H9 (cell line): ENCODE results near the gene ADIRF. TPM values are rescaled to one million over a fixed set of nuclear protein-coding genes. Genes with fewer than 3 reads are reported as not detected.

Experiments used
- DNase-seq: peaks from one replicate; pipeline ENCODE4 v3.0.0-alpha.2; 2017
- H2AFZ ChIP-seq: one replicate; pipeline ENCODE4 v1.6.1; 2013; ENCODE audit warnings: mild to moderate bottlenecking, low read length, control low read depth, moderate library complexity
- H2AK5ac ChIP-seq: 2 replicates; pipeline ENCODE4 v1.6.1; 2013; ENCODE audit warnings: low read length, control low read depth, mixed read lengths; ENCODE audit not compliant: insufficient read length
- H2BK120ac ChIP-seq: one replicate; pipeline ENCODE4 v1.6.1; 2013; ENCODE audit warnings: low read depth, mild to moderate bottlenecking, low read length, control low read depth, inconsistent platforms; ENCODE audit not compliant: poor library complexity, severe bottlenecking
- H2BK12ac ChIP-seq: 2 replicates; pipeline ENCODE4 v1.6.1; 2013; ENCODE audit warnings: low read length, control low read depth, mixed read lengths, low read depth; ENCODE audit not compliant: insufficient read length
- H2BK15ac ChIP-seq: 2 replicates; pipeline ENCODE4 v1.6.1; 2013; ENCODE audit warnings: low read depth, low read length, control low read depth
- H2BK20ac ChIP-seq: one replicate; pipeline ENCODE4 v1.6.1; 2013; ENCODE audit warnings: low read depth, mild to moderate bottlenecking, low read length, control low read depth, inconsistent platforms; ENCODE audit not compliant: poor library complexity, severe bottlenecking
- H2BK5ac ChIP-seq: 2 replicates; pipeline ENCODE4 v1.6.1; 2013; ENCODE audit warnings: low read length, control low read depth, mixed read lengths; ENCODE audit not compliant: insufficient read length
- H3K14ac ChIP-seq: 2 replicates; pipeline ENCODE4 v1.6.1; 2013; ENCODE audit warnings: low read length, control low read depth; ENCODE audit not compliant: insufficient read depth
- H3K18ac ChIP-seq: 2 replicates; pipeline ENCODE4 v1.6.1; 2013; ENCODE audit warnings: low read depth, mild to moderate bottlenecking, mixed read lengths, low read length, control low read depth; ENCODE audit not compliant: insufficient read length
- H3K23ac ChIP-seq: 2 replicates; pipeline ENCODE4 v1.6.1; 2013; ENCODE audit warnings: low read length, control low read depth, mixed read lengths, low read depth; ENCODE audit not compliant: insufficient read length
- H3K23me2 ChIP-seq: 2 replicates; pipeline ENCODE4 v1.6.1; 2013; ENCODE audit warnings: low read depth, mild to moderate bottlenecking, mixed read lengths, low read length, control low read depth; ENCODE audit not compliant: insufficient read length, poor library complexity, severe bottlenecking
- H3K27ac ChIP-seq: 2 replicates; pipeline ENCODE4 v1.5.1; 2013; ENCODE audit warnings: low read length, control low read depth, mixed read lengths, low read depth; ENCODE audit not compliant: insufficient read length
- H3K27me3 ChIP-seq: 2 replicates; pipeline ENCODE4 v1.6.1; 2013; ENCODE audit warnings: low read length, control low read depth, inconsistent platforms; ENCODE audit not compliant: insufficient read depth
- H3K4ac ChIP-seq: 2 replicates; pipeline ENCODE4 v1.6.1; 2013; ENCODE audit warnings: low read depth, mild to moderate bottlenecking, control low read depth, inconsistent platforms, low read length, moderate library complexity
- H3K4me1 ChIP-seq: 2 replicates; pipeline ENCODE4 v1.6.1; 2013; ENCODE audit warnings: low read length, control low read depth, inconsistent platforms; ENCODE audit not compliant: insufficient read depth
- H3K4me2 ChIP-seq: 2 replicates; pipeline ENCODE4 v1.6.1; 2013; ENCODE audit warnings: low read length, control low read depth, mixed read lengths; ENCODE audit not compliant: insufficient read length, insufficient read depth
- H3K56ac ChIP-seq: 2 replicates; pipeline ENCODE4 v1.6.1; 2013; ENCODE audit warnings: low read depth, mild to moderate bottlenecking, mixed read lengths, low read length, control low read depth; ENCODE audit not compliant: insufficient read length
- H3K79me1 ChIP-seq: 2 replicates; pipeline ENCODE4 v1.6.1; 2013; ENCODE audit warnings: low read depth, mild to moderate bottlenecking, moderate library complexity, low read length, control low read depth, inconsistent platforms; ENCODE audit not compliant: insufficient read depth, poor library complexity, severe bottlenecking
- H3K79me2 ChIP-seq: 2 replicates; pipeline ENCODE4 v1.6.1; 2013; ENCODE audit warnings: low read length, control low read depth, inconsistent platforms; ENCODE audit not compliant: insufficient read depth
- H3K9ac ChIP-seq: 2 replicates; pipeline ENCODE4 v1.6.1; 2013; ENCODE audit warnings: low read length, control low read depth, mixed read lengths; ENCODE audit not compliant: insufficient read length; ENCODE audit errors: extremely low read depth
- H3K9me3 ChIP-seq: one replicate; pipeline ENCODE4 v1.6.1; 2013; ENCODE audit warnings: low read depth, low read length, inconsistent platforms; ENCODE audit not compliant: control insufficient read depth
- H3T11ph ChIP-seq: one replicate; pipeline ENCODE4 v1.6.1; 2013; ENCODE audit warnings: mild to moderate bottlenecking, low read length, control low read depth, inconsistent platforms
- H4K20me1 ChIP-seq: one replicate; pipeline ENCODE4 v1.6.1; 2013; ENCODE audit not compliant: control insufficient read depth, insufficient read length, insufficient read depth
- H4K5ac ChIP-seq: 2 replicates; pipeline ENCODE4 v1.6.1; 2013; ENCODE audit warnings: low read depth, mild to moderate bottlenecking, mixed read lengths, low read length, control low read depth; ENCODE audit not compliant: insufficient read length
- H4K8ac ChIP-seq: replicated peaks from 2 replicates; pipeline ENCODE4 v1.6.1; 2013; ENCODE audit warnings: low read length, control low read depth, mixed read lengths, low read depth; ENCODE audit not compliant: insufficient read length
- H4K91ac ChIP-seq: 2 replicates; pipeline ENCODE4 v1.6.1; 2013; ENCODE audit warnings: low read depth, mild to moderate bottlenecking, moderate library complexity, mixed read lengths, low read length, control low read depth; ENCODE audit not compliant: insufficient read length
- H3K27ac Mint-ChIP-seq, 3 experiments: 2 replicates in 2 of 3; 3 replicates in 1 of 3; pipeline ENCODE4 v1.8.0; 2020 to 2021; ENCODE audit warnings: mixed read lengths in 3 of 3, mild to moderate bottlenecking in 1 of 3, moderate library complexity in 1 of 3
- H3K27me3 Mint-ChIP-seq: 2 replicates; pipeline ENCODE4 v1.8.0; 2021; ENCODE audit warnings: low read depth, mild to moderate bottlenecking, moderate library complexity, mixed read lengths
- H3K36me3 Mint-ChIP-seq, 3 experiments: 2 replicates in 2 of 3; 3 replicates in 1 of 3; pipeline ENCODE4 v1.8.0; 2020 to 2021; ENCODE audit warnings: low read depth in 3 of 3, mixed read lengths in 3 of 3; ENCODE audit not compliant: insufficient read depth in 1 of 3
- H3K4me1 Mint-ChIP-seq, 2 experiments: 2 replicates each; pipeline ENCODE4 v1.8.0; 2020; ENCODE audit warnings: mixed read lengths in 2 of 2
- H3K4me3 Mint-ChIP-seq, 2 experiments: 2 replicates in 1 of 2; 3 replicates in 1 of 2; pipeline ENCODE4 v1.8.0; 2020 to 2021; ENCODE audit warnings: mild to moderate bottlenecking in 2 of 2, mixed read lengths in 2 of 2, moderate library complexity in 1 of 2
- H3K9me3 Mint-ChIP-seq, 2 experiments: 2 replicates in 1 of 2; 3 replicates in 1 of 2; pipeline ENCODE4 v1.8.0; 2020; ENCODE audit warnings: mild to moderate bottlenecking in 2 of 2, mixed read lengths in 2 of 2, moderate library complexity in 1 of 2
- CTCF ChIP-seq: fragments of 200-600 bp; sonication (generic); conservative IDR thresholded peaks from 3 replicates; pipeline ENCODE4 v1.8.0; 2021; ENCODE audit warnings: antibody characterized with exemption, mild to moderate bottlenecking
- WGBS: extraction: QIAGEN DNeasy Blood & Tissue Kit; methylation state at CpG from one replicate; pipeline ENCODE4 v1.1.7; 2013; ENCODE audit warnings: missing lambda C conversion rate, low lambda C conversion rate, mixed read lengths; ENCODE audit not compliant: insufficient read length; ENCODE audit errors: extremely low coverage; 5-methylcytosine and 5-hydroxymethylcytosine counted together
- total RNA-seq: library from RNA; stranded (reverse); gene quantifications from 2 replicates; pipeline ENCODE4 v1.2.1, GENCODE V29; 2021

The ADIRF gene
- total RNA-seq, 1 experiment from 2014 or later, result not detected

- H3T11ph ChIP-seq, result no peak overlapping the region
- Mint-ChIP-seq H3K27me3 (peaks cover 4% of the 10 kb centered on the region), H3K4me1 (peaks cover 41 to 47% of the 10 kb centered on the region in 2 experiments), H3K36me3 (peaks cover 16 to 29% (median 20%) of the 10 kb centered on the region in 3 experiments), H3K4me3 (peak overlapping the region; percentile 38 to 54; a peak in 4 of 5 replicates), H3K27ac (peak overlapping the region; percentile 90 to 97 (median 93)), H3K9me3 (peaks cover 22 to 32% of the 10 kb centered on the region in 2 experiments)
- H3K14ac ChIP-seq, result peak overlapping the region; percentile 21; the same call in 1 of the 2 replicates
- H3K23ac ChIP-seq, result no peak overlapping the region
- H3K79me1 ChIP-seq, result no peaks in the 10 kb centered on the region
- H4K20me1 ChIP-seq, result no peaks in the 10 kb centered on the region
- H3K79me2 ChIP-seq, result no peaks in the 10 kb centered on the region
- no peak overlapping the region for H2BK12ac ChIP-seq
- no peak overlapping the region for H3K4ac ChIP-seq
- H2BK5ac ChIP-seq, result no peak overlapping the region
- H3K27me3 ChIP-seq, result no peaks in the 10 kb centered on the region
- H3K4me1 ChIP-seq, result peaks cover 15% of the 10 kb centered on the region; the same call in 1 of the 2 replicates
- no peak overlapping the region for H2BK20ac ChIP-seq
- H3K27ac ChIP-seq, result peak overlapping the region; percentile 41
- H3K56ac ChIP-seq, result no peak overlapping the region
- TF ChIP-seq CTCF, result no peak
- no peak overlapping the region for H4K8ac ChIP-seq
- WGBS, result no CpG with 5 or more reads among the region's 15 CpGs
- no peak overlapping the region for H2AFZ ChIP-seq
- no peak overlapping the region for H4K91ac ChIP-seq
- H3K9me3 ChIP-seq, result peaks cover 6% of the 10 kb centered on the region
- peak; percentile 97 for DNase-seq
- H2AK5ac ChIP-seq, result no peak overlapping the region
- H3K9ac ChIP-seq, result no peak overlapping the region
- no peak overlapping the region for H4K5ac ChIP-seq
- H3K23me2 ChIP-seq, result no peaks in the 10 kb centered on the region
- H2BK15ac ChIP-seq, result no peak overlapping the region
- H3K18ac ChIP-seq, result peak overlapping the region; percentile 8
- peak overlapping the region; percentile 10 for H3K4me2 ChIP-seq
- no peak overlapping the region for H2BK120ac ChIP-seq
These were observed 14.3 kb upstream of the ADIRF start for GRCh38 chr10:86953747-86954680.
